HEK293 (cell line): Measurements from ENCODE around the gene RAB40C.
A peak's percentile ranks its signal among the peaks of the same experiment; 100 is the strongest.

ENCODE experiments used
- EGR2 ChIP-seq: fragments of 450-650 bp; formaldehyde crosslinking; IDR thresholded peaks from 2 replicates; pipeline ENCODE4 v1.5.1; 2016; ENCODE audit warnings: low read depth, missing biosample characterization, missing genetic modification characterization
- PRDM1 ChIP-seq: fragments of 450-650 bp; formaldehyde crosslinking; IDR thresholded peaks from 2 replicates; pipeline ENCODE4; 2016; ENCODE audit warnings: missing biosample characterization, missing genetic modification characterization
- SCRT1 ChIP-seq: fragments of 450-650 bp; formaldehyde crosslinking; IDR thresholded peaks from 2 replicates; pipeline ENCODE4 v1.5.1; 2016; ENCODE audit warnings: missing biosample characterization, missing genetic modification characterization, borderline replicate concordance
- SP7 ChIP-seq: fragments of 450-650 bp; formaldehyde crosslinking; IDR thresholded peaks from 2 replicates; pipeline ENCODE4 v1.5.1; 2016; ENCODE audit warnings: missing biosample characterization, missing genetic modification characterization
- TSHZ1 ChIP-seq: fragments of 450-650 bp; formaldehyde crosslinking; IDR thresholded peaks from 2 replicates; pipeline ENCODE4 v1.5.1; 2016; ENCODE audit warnings: missing biosample characterization, missing genetic modification characterization, borderline replicate concordance
- ZBTB20 ChIP-seq: fragments of 450-650 bp; formaldehyde crosslinking; IDR thresholded peaks from 2 replicates; pipeline ENCODE4 v1.5.1; 2016; ENCODE audit warnings: missing biosample characterization, missing genetic modification characterization
- ZBTB49 ChIP-seq: fragments of 450-650 bp; formaldehyde crosslinking; IDR thresholded peaks from 2 replicates; pipeline ENCODE4 v1.5.1; 2016; ENCODE audit warnings: missing biosample characterization, missing genetic modification characterization, low read depth
- ZBTB7A ChIP-seq: fragments of 450-650 bp; formaldehyde crosslinking; IDR thresholded peaks from 2 replicates; pipeline ENCODE4 v1.5.1; 2016; ENCODE audit warnings: low read depth, missing biosample characterization, missing genetic modification characterization
- ZNF10 ChIP-seq: fragments of 450-650 bp; formaldehyde crosslinking; IDR thresholded peaks from 2 replicates; pipeline ENCODE4 v1.5.1; 2017; ENCODE audit warnings: missing biosample characterization, missing genetic modification characterization
- ZNF138 ChIP-seq: fragments of 450-650 bp; formaldehyde crosslinking; IDR thresholded peaks from 2 replicates; pipeline ENCODE4 v1.5.1; 2016; ENCODE audit warnings: missing biosample characterization, missing genetic modification characterization, borderline replicate concordance
- ZNF140 ChIP-seq: fragments of 450-650 bp; formaldehyde crosslinking; IDR thresholded peaks from 2 replicates; pipeline ENCODE4 v1.5.1; 2016; ENCODE audit warnings: missing biosample characterization, missing genetic modification characterization
- ZNF184 ChIP-seq: fragments of 450-650 bp; IDR thresholded peaks from 2 replicates; pipeline ENCODE4 v1.5.1; 2018; ENCODE audit warnings: missing biosample characterization, mild to moderate bottlenecking, missing genetic modification characterization
- ZNF239 ChIP-seq: fragments of 450-650 bp; formaldehyde crosslinking; IDR thresholded peaks from 2 replicates; pipeline ENCODE4 v1.5.1; 2016; ENCODE audit warnings: missing biosample characterization, missing genetic modification characterization
- ZNF391 ChIP-seq: fragments of 450-650 bp; formaldehyde crosslinking; IDR thresholded peaks from 2 replicates; pipeline ENCODE4 v1.5.1; 2016; ENCODE audit warnings: low read depth, missing biosample characterization, missing genetic modification characterization, borderline replicate concordance
- ZNF449 ChIP-seq: fragments of 450-650 bp; formaldehyde crosslinking; IDR thresholded peaks from 2 replicates; pipeline ENCODE4 v1.5.1; 2017; ENCODE audit warnings: missing biosample characterization, mild to moderate bottlenecking, missing genetic modification characterization, moderate library complexity
- ZNF48 ChIP-seq: fragments of 450-650 bp; formaldehyde crosslinking; IDR thresholded peaks from 2 replicates; pipeline ENCODE4 v1.5.1; 2016; ENCODE audit warnings: missing biosample characterization, missing genetic modification characterization
- ZNF488 ChIP-seq: fragments of 450-650 bp; formaldehyde crosslinking; IDR thresholded peaks from 2 replicates; pipeline ENCODE4 v1.5.1; 2016; ENCODE audit warnings: missing biosample characterization, missing genetic modification characterization
- ZNF513 ChIP-seq: fragments of 450-650 bp; IDR thresholded peaks from 2 replicates; pipeline ENCODE4 v1.5.1; 2018; ENCODE audit warnings: missing biosample characterization, missing genetic modification characterization
- ZNF529 ChIP-seq: fragments of 450-650 bp; formaldehyde crosslinking; IDR thresholded peaks from 2 replicates; pipeline ENCODE4 v1.5.1; 2017; ENCODE audit warnings: missing genetic modification characterization, missing biosample characterization; ENCODE audit not compliant: insufficient replicate concordance
- ZNF585B ChIP-seq: fragments of 450-650 bp; formaldehyde crosslinking; IDR thresholded peaks from 2 replicates; pipeline ENCODE4 v1.5.1; 2016; ENCODE audit warnings: missing biosample characterization, missing genetic modification characterization
- ZNF600 ChIP-seq: fragments of 450-650 bp; formaldehyde crosslinking; IDR thresholded peaks from 2 replicates; pipeline ENCODE4 v1.5.1; 2016; ENCODE audit warnings: missing biosample characterization, missing genetic modification characterization
- ZNF624 ChIP-seq: fragments of 450-650 bp; formaldehyde crosslinking; IDR thresholded peaks from 2 replicates; pipeline ENCODE4 v1.5.1; 2017; ENCODE audit warnings: missing biosample characterization, missing genetic modification characterization
- ZNF830 ChIP-seq: fragments of 450-650 bp; IDR thresholded peaks from 2 replicates; pipeline ENCODE4 v1.5.0; 2018; ENCODE audit warnings: missing biosample characterization, missing genetic modification characterization, low read depth, mild to moderate bottlenecking, moderate library complexity
- ZSCAN4 ChIP-seq: fragments of 450-650 bp; formaldehyde crosslinking; IDR thresholded peaks from 2 replicates; pipeline ENCODE4 v1.5.1; 2017; ENCODE audit warnings: missing biosample characterization, missing genetic modification characterization
- ZSCAN5A ChIP-seq: fragments of 450-650 bp; formaldehyde crosslinking; IDR thresholded peaks from 2 replicates; pipeline ENCODE4 v1.5.1; 2016; ENCODE audit warnings: missing biosample characterization, missing genetic modification characterization

The RAB40C gene

GRCh38 chr16:636206-637080 lies 46.6 kb downstream of the RAB40C start, which contains the start of gene METTL26 (continued):
- no peak for TF ChIP-seq TSHZ1 (tag by site-specific recombination)
- TF ChIP-seq ZNF529 (tag by site-specific recombination) = no peak
- no peak for TF ChIP-seq ZNF48 (tag by site-specific recombination)
- TF ChIP-seq ZSCAN5A (tag by site-specific recombination) = 0 out of 2 replicates have a peak, but pooled peaks have one; percentile 16
- peak; percentile 80 for TF ChIP-seq SP7
- TF ChIP-seq ZNF138 (tag by site-specific recombination) = no peak
- no peak for TF ChIP-seq ZNF140 (tag by site-specific recombination)
- TF ChIP-seq ZBTB49 (tag by site-specific recombination) = no peak
- no peak for TF ChIP-seq SCRT1 (tag by site-specific recombination)
- peak; percentile 71; the same call in 1 of the 2 replicates for TF ChIP-seq ZNF449 (tag by site-specific recombination)
- TF ChIP-seq ZNF830 (tag by site-specific recombination) = no peak
- TF ChIP-seq ZNF513 = peak; percentile 38; the same call in 1 of the 2 replicates
- no peak for TF ChIP-seq ZNF10 (tag by site-specific recombination)
- TF ChIP-seq ZNF624 (tag by site-specific recombination) = no peak
- TF ChIP-seq ZNF488 = no peak
- peak; percentile 43; the same call in 1 of the 2 replicates for TF ChIP-seq ZSCAN4
- no peak for TF ChIP-seq ZNF239 (tag by site-specific recombination)
- TF ChIP-seq ZNF184 (tag by site-specific recombination) = peak; percentile 48; the same call in 1 of the 2 replicates
- TF ChIP-seq PRDM1 (tag by site-specific recombination) = peak; percentile 81
- peak; percentile 97 for TF ChIP-seq ZNF391 (tag by site-specific recombination)
- TF ChIP-seq EGR2 = no peak
- peak; percentile 50; the same call in 1 of the 2 replicates for TF ChIP-seq ZNF600 (tag by site-specific recombination)
- TF ChIP-seq ZBTB20 (tag by site-specific recombination) = peak; percentile 90
- no peak; the same call in 1 of the 2 replicates for TF ChIP-seq ZBTB7A (tag by site-specific recombination)
- TF ChIP-seq ZNF585B = no peak; the same call in 1 of the 2 replicates
